Stomach (tissue), 4 donors: ENCODE data around the gene PITPNB.

Source experiments
- EP300 ChIP-seq: sonication (generic); formaldehyde crosslinking; IDR thresholded peaks from one replicate; pipeline ENCODE4 v1.6.1; 2017; ENCODE audit warnings: antibody characterized with exemption
- POLR2AphosphoS5 ChIP-seq, 3 donors: sonication (generic); formaldehyde crosslinking; IDR thresholded peaks; one replicate each; pipeline ENCODE4 v1.6.1; 2016; ENCODE audit warnings: antibody characterized with exemption in 3 of 3
- TF ChIP-seq, protein P1 (sequence below), 7 experiments: fragments of 450-650 bp in 4 of 7; fragments of 200-600 bp in 3 of 7; sonication (generic) in 3 of 7; IDR thresholded peaks; one replicate each; pipeline ENCODE4 v1.5.1; 2016 to 2019; ENCODE audit warnings: antibody characterized with exemption in 7 of 7, control low read depth in 2 of 7, mild to moderate bottlenecking in 1 of 7

DNA sequence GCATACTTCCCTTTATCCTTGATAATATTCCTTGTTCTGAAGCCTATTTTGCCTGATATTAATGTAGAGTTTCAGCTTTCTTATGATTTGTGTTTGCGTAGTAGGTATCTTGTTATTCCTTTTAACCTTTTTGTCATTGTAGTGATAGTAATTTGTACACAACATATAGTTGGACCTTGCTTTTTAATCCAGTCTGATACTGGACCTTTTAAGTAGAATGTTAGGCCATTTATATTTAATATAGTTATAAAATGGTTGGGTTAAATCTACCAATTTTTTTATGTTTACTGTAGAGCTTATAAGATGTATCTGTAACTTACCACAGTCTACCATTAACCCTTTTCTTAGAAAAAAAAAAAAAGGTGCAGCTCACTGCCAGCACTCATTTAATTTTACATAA is 8.6 kb upstream of the PITPNB start:
- TF ChIP-seq, protein P1, sequence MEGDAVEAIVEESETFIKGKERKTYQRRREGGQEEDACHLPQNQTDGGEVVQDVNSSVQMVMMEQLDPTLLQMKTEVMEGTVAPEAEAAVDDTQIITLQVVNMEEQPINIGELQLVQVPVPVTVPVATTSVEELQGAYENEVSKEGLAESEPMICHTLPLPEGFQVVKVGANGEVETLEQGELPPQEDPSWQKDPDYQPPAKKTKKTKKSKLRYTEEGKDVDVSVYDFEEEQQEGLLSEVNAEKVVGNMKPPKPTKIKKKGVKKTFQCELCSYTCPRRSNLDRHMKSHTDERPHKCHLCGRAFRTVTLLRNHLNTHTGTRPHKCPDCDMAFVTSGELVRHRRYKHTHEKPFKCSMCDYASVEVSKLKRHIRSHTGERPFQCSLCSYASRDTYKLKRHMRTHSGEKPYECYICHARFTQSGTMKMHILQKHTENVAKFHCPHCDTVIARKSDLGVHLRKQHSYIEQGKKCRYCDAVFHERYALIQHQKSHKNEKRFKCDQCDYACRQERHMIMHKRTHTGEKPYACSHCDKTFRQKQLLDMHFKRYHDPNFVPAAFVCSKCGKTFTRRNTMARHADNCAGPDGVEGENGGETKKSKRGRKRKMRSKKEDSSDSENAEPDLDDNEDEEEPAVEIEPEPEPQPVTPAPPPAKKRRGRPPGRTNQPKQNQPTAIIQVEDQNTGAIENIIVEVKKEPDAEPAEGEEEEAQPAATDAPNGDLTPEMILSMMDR (IDR thresholded peaks at IDR 0.05) = no peak
- no peak for TF ChIP-seq POLR2AphosphoS5 (IDR thresholded peaks at IDR 0.05)
- no peak for TF ChIP-seq EP300
